Neural progenitor cell (in vitro differentiated cells): ENCODE data around the gene STPG4. TPM values are rescaled to one million over a fixed set of nuclear protein-coding genes. Genes with fewer than 3 reads are reported as not detected.

Experiments
- DNase-seq: peaks from one replicate; pipeline ENCODE4 v3.0.0-alpha.2; 2016; ENCODE audit warnings: low spot score
- H2AFZ ChIP-seq: fragments of 200-600 bp; sonication (generic); replicated peaks from 2 replicates; pipeline ENCODE4 v1.6.1; 2016; ENCODE audit warnings: antibody characterized with exemption
- H3F3A ChIP-seq: fragments of 200-600 bp; sonication (generic); 2 replicates; pipeline ENCODE4 v1.6.1; 2016; ENCODE audit warnings: antibody characterized with exemption, low read depth
- H3K27ac ChIP-seq: fragments of 200-600 bp; sonication (generic); 2 replicates; pipeline ENCODE4 v1.5.1; 2016; ENCODE audit warnings: mild to moderate bottlenecking
- H3K27me3 ChIP-seq: fragments of 200-600 bp; sonication (generic); 2 replicates; pipeline ENCODE4 v1.6.1; 2016; ENCODE audit warnings: mild to moderate bottlenecking, moderate library complexity
- H3K36me3 ChIP-seq: fragments of 200-600 bp; sonication (generic); 2 replicates; pipeline ENCODE4 v1.5.1; 2016
- H3K4me1 ChIP-seq: fragments of 200-600 bp; sonication (generic); 2 replicates; pipeline ENCODE4 v1.6.1; 2016; ENCODE audit warnings: mixed run types
- H3K4me2 ChIP-seq: fragments of 200-600 bp; sonication (generic); 2 replicates; pipeline ENCODE4 v1.6.1; 2016
- H3K4me3 ChIP-seq: fragments of 200-600 bp; sonication (generic); 2 replicates; pipeline ENCODE4 v1.5.1; 2016
- H3K79me2 ChIP-seq: fragments of 200-600 bp; sonication (generic); 2 replicates; pipeline ENCODE4 v1.6.1; 2016; ENCODE audit warnings: low read depth
- H3K9ac ChIP-seq: fragments of 200-600 bp; sonication (generic); 2 replicates; pipeline ENCODE4 v1.6.1; 2016
- H3K9me3 ChIP-seq: fragments of 200-600 bp; sonication (generic); 2 replicates; pipeline ENCODE4 v1.5.1; 2016; ENCODE audit warnings: low read depth
- H4K20me1 ChIP-seq: fragments of 200-600 bp; sonication (generic); 2 replicates; pipeline ENCODE4 v1.6.1; 2016; ENCODE audit warnings: low read depth
- H3K27ac Mint-ChIP-seq: 3 replicates; pipeline ENCODE4 v1.8.0; 2021; ENCODE audit warnings: mixed read lengths
- H3K27me3 Mint-ChIP-seq: 2 replicates; pipeline ENCODE4 v1.8.0; 2022; ENCODE audit warnings: low read depth, mild to moderate bottlenecking, inconsistent platforms, moderate library complexity, mixed read lengths; ENCODE audit not compliant: insufficient read depth
- H3K36me3 Mint-ChIP-seq: 3 replicates; pipeline ENCODE4 v1.8.0; 2021; ENCODE audit warnings: mixed read lengths
- H3K4me1 Mint-ChIP-seq: 3 replicates; pipeline ENCODE4 v1.8.0; 2021; ENCODE audit warnings: mixed read lengths
- H3K4me3 Mint-ChIP-seq: 3 replicates; pipeline ENCODE4 v1.8.0; 2021; ENCODE audit warnings: mild to moderate bottlenecking, moderate library complexity, mixed read lengths
- H3K9me3 Mint-ChIP-seq: 3 replicates; pipeline ENCODE4 v1.8.0; 2020; ENCODE audit warnings: mixed read lengths
- EZH2 ChIP-seq: fragments of 200-600 bp; sonication (generic); IDR thresholded peaks from 2 replicates; pipeline ENCODE4 v1.6.1; 2017; ENCODE audit warnings: antibody characterized with exemption, mild to moderate bottlenecking, moderate library complexity
- EZH2phosphoT487 ChIP-seq: fragments of 200-600 bp; sonication (generic); IDR thresholded peaks from 2 replicates; pipeline ENCODE4 v1.6.1; 2017; ENCODE audit warnings: antibody characterized with exemption
- total RNA-seq: library from RNA; depleted of rRNA; stranded (reverse); fragments of >200 nt; gene quantifications from 2 replicates; pipeline ENCODE4 v1.2.3, GENCODE V29; 2015; ENCODE audit warnings: low replicate concordance
- TF ChIP-seq, protein P1 (sequence below): fragments of 200-600 bp; sonication (generic); IDR thresholded peaks from 2 replicates; pipeline ENCODE4 v1.5.1; 2017; ENCODE audit warnings: antibody characterized with exemption, mild to moderate bottlenecking

The STPG4 gene
- total RNA-seq, 1 donor from 2014 or later, result not detected

DNA sequence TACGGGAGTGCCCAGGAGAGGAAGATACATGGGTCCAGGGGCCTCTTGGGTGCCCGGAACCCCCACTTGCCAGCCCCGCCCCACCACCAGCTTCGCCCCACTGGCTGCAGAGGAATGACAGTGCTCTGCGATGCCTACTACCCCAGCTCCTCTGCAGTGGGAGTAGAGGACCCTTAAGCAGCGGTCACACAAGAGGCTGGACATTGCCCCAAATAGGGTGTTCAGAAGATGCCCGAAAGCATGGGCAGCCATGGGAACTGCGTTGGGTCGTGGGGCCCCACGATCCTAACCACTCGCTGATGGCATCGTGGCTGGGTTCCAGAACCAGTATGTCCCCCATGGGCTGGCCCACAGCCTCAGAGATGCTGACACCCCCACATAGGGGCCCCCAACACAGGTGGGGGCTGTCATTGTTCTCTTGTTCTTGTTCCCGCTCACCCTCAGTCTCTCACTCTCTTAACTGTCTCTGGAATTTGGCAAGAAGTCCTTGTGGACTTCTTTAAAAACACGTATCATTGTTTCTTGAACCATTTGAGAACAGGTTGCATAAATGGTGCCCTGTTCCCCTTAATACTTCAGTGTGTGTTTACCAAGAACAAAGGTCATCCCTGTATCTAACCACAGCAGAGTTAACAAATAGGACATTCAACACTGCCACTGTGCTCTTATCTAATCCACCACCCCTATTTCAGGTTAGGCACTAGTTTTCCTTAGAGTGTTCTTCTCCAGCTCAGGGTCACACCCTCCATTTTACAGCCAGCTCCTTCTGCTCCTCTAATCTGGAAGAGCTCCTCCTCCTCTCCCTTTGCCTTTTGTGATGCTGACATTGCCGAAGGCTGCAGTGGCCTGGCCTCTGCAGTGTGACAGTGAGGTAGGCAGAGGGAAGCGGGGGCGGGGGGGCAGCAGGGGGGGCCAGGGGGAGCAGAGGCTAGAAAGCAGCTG lies 76.3 kb downstream of the STPG4 start:
- no peaks in the 10 kb centered on the region for H3K79me2 ChIP-seq
- no peaks in the 10 kb centered on the region for H3K36me3 ChIP-seq
- no peak overlapping the region for H3K4me3 ChIP-seq
- H3K4me2 ChIP-seq, result no peak overlapping the region
- no peaks in the 10 kb centered on the region for H3K36me3 Mint-ChIP-seq
- peaks cover 45% of the 10 kb centered on the region for H3K4me1 Mint-ChIP-seq
- no peaks in the 10 kb centered on the region for H3K9me3 Mint-ChIP-seq
- H3K4me1 ChIP-seq, result peaks cover 10% of the 10 kb centered on the region
- no peaks in the 10 kb centered on the region for H3F3A ChIP-seq
- no peak overlapping the region for H3K27ac ChIP-seq
- H3K9me3 ChIP-seq, result no peaks in the 10 kb centered on the region
- H3K27me3 ChIP-seq, result no peaks in the 10 kb centered on the region
- H4K20me1 ChIP-seq, result no peaks in the 10 kb centered on the region
- H3K9ac ChIP-seq, result no peak overlapping the region
- no peak overlapping the region for H3K4me3 Mint-ChIP-seq
- peak; percentile 48 for DNase-seq
- no peak for TF ChIP-seq EZH2
- TF ChIP-seq EZH2phosphoT487, result no peak
- TF ChIP-seq, protein P1, sequence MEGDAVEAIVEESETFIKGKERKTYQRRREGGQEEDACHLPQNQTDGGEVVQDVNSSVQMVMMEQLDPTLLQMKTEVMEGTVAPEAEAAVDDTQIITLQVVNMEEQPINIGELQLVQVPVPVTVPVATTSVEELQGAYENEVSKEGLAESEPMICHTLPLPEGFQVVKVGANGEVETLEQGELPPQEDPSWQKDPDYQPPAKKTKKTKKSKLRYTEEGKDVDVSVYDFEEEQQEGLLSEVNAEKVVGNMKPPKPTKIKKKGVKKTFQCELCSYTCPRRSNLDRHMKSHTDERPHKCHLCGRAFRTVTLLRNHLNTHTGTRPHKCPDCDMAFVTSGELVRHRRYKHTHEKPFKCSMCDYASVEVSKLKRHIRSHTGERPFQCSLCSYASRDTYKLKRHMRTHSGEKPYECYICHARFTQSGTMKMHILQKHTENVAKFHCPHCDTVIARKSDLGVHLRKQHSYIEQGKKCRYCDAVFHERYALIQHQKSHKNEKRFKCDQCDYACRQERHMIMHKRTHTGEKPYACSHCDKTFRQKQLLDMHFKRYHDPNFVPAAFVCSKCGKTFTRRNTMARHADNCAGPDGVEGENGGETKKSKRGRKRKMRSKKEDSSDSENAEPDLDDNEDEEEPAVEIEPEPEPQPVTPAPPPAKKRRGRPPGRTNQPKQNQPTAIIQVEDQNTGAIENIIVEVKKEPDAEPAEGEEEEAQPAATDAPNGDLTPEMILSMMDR, result no peak
- peak overlapping the region; percentile 97 for H3K27ac Mint-ChIP-seq
- H2AFZ ChIP-seq, result no peak overlapping the region
- peaks cover 9% of the 10 kb centered on the region for H3K27me3 Mint-ChIP-seq

DNA sequence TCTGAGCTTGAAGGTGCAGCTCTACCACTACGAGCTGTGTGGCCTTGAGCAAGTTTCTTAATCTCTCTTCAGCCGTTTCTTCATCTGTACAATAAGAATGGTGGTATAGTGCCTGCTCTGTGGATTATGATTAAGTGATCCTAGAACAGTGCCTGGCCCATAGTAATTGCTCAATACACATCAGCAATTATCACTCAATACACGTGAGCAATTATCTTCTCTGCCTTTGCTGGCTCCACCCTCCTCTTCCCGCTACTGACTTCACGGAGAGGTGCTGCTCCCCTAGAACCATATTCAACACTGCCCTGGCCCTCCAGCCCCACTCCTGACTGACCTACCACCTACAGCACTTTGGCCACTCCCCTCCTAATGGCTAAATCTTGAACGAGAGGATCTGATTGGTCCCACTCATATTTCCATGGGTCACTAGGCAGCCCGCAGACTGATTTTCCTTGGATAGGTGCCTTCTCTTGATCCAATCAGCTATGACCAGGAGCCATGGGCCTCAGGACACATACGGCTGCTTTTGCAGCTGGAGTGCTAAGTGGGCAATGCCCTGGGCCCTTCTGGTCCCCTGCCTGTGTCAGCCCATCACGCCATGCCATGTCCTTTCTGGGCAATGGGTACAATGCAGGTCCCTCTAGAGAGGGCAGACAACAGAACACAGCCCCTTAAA lies 77.5 kb downstream of the STPG4 start:
- Histone ChIP-seq H3F3A (no peaks in the 10 kb centered on the region), H3K9ac (no peak overlapping the region), H3K9me3 (no peaks in the 10 kb centered on the region), H3K27me3 (no peaks in the 10 kb centered on the region), H3K4me1 (peaks cover 10% of the 10 kb centered on the region), H3K4me3 (no peak overlapping the region), H3K4me2 (no peak overlapping the region), H4K20me1 (no peaks in the 10 kb centered on the region), H2AFZ (no peak overlapping the region), H3K36me3 (no peaks in the 10 kb centered on the region), H3K79me2 (no peaks in the 10 kb centered on the region), H3K27ac (no peak overlapping the region)
- Mint-ChIP-seq H3K27ac (peak overlapping the region; percentile 66), H3K36me3 (peaks cover 6% of the 10 kb centered on the region), H3K4me1 (peaks cover 53% of the 10 kb centered on the region), H3K27me3 (peaks cover 10% of the 10 kb centered on the region), H3K9me3 (no peaks in the 10 kb centered on the region), H3K4me3 (peak overlapping the region; percentile 41)
- TF ChIP-seq EZH2, result no peak
- TF ChIP-seq EZH2phosphoT487, result no peak
- TF ChIP-seq, protein P1, result no peak
- no peak for DNase-seq

DNA sequence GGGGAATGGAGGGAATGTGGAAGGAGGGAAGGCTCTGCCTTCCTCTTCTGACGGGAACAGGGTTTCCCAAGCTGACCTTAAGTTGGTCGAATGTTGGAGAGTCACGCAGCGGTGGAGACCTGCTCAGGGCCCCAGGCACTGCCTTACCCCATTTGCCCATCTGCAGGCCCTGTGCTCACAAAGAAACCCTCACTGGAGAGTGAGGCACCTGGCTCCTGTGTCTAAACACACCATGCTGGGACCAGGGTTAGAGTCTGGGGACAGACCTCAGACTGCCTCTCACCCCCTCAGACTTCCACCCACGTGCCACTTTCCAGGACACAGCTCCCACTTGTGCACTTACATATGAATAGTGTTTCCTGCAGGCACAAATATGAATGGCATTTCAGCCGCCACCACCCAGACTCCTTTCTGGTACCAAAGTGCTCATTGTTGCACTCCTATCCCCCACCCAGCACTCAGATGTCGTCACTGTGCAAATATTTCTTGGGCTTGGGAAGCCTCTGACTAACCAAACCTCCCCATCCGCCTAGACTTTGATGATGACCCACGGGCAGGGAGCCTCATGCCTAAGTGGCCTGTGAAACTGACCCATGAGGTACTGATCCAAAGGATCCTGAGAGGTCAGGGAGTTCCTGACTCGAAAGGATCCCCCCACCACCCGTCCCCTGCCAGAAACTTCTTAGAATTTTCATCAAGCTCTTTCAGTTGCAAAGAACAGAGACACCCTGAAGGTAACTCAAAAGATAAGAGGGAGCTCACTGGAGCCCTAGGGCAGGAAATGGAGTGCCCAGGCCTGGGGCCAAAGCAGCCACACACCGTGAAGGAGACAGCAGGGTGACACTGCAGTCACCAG lies 78.3 kb downstream of the STPG4 start:
- Histone ChIP-seq H3K4me2 (no peak overlapping the region), H3K36me3 (no peaks in the 10 kb centered on the region), H3K27ac (no peak overlapping the region), H3F3A (no peaks in the 10 kb centered on the region), H3K4me3 (no peak overlapping the region), H3K9me3 (no peaks in the 10 kb centered on the region), H3K4me1 (peaks cover 10% of the 10 kb centered on the region), H2AFZ (no peak overlapping the region), H3K27me3 (no peaks in the 10 kb centered on the region), H3K9ac (no peak overlapping the region), H3K79me2 (no peaks in the 10 kb centered on the region), H4K20me1 (no peaks in the 10 kb centered on the region)
- peaks cover 6% of the 10 kb centered on the region for H3K36me3 Mint-ChIP-seq
- peaks cover 10% of the 10 kb centered on the region for H3K27me3 Mint-ChIP-seq
- no peak for DNase-seq
- H3K9me3 Mint-ChIP-seq, result no peaks in the 10 kb centered on the region
- no peak overlapping the region for H3K4me3 Mint-ChIP-seq
- TF ChIP-seq EZH2phosphoT487, result no peak
- TF ChIP-seq, protein P1, result no peak
- H3K27ac Mint-ChIP-seq, result peak overlapping the region; percentile 57
- H3K4me1 Mint-ChIP-seq, result peaks cover 61% of the 10 kb centered on the region
